ENCODE data around the gene RABEP1. TPM values are rescaled to one million over a fixed set of nuclear protein-coding genes. Genes with fewer than 3 reads are reported as not detected.
"Not testable (repeated sequence)": the region's sequence is repeated elsewhere in the genome, so short reads cannot be mapped to it uniquely, and the experiment has no call there.

RABEP1 gene
- total RNA-seq, 1 donor from 2014 or later, result 57.3 TPM

DNA sequence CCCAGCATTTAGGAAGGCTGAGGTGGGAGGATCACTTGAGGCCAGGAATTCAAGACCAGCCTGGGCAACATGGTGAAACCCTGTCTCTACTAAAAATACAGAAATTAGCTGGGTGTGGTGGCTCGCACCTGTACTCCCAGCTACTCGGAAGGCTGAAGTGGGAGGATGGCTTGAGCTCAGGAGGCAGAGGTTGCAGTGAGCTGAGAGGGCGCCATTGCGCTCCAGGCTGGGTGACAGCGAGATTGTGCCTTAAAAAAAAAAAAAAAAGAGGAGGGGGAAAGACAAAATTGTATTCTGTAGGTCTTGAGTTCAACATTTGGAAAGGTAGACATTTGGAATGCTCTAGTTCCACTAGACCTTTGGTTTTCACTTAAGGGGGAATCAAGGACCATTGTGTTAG, 149.2 kb downstream of the RABEP1 start:
- not testable (repeated sequence) for DNase-seq, H3K4me3 Mint-ChIP-seq, H3K27ac Mint-ChIP-seq, H3K9me3 Mint-ChIP-seq, H3K27me3 Mint-ChIP-seq
- Mint-ChIP-seq H3K36me3 (ENCODE audit: low read depth) (peaks cover 74% of the 10 kb centered on the region), H3K4me1 (peaks cover 14% of the 10 kb centered on the region)
- intact Hi-C loops (cut with micrococcal nuclease), result loop anchor here (10.0 kb wide), 2 partner anchors 146 to 186 kb away; partner anchors contain the start of gene RABEP1

DNA sequence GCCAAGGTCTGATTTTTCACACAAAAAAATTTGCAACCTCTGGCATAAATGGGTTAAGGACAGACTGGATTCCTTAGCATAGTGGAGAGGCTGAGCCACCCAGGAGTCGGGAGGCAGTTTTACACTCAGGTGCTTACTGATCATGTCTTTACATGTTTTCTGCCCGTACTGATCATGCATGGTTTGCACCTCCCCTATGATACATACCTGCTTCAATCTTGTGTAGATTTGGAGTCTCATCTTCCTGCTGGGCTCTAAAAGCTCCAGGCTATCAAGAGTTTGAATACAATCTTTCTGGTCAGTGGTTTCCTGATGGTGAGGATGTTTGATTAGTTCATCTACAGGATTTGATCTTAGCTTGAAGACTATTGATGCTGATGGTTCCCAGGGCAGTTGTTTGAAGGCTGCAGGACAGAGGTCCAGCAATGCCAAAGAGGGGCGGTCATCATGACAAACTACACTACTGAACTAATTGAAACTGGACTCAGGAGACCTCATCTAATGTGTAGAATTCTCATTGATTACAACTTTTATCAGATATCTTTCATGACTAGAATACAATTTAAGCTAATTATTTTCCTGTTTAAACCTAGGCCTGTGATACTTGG, 150.0 kb downstream of the RABEP1 start:
- Mint-ChIP-seq H3K27me3 (no peaks in the 10 kb centered on the region), H3K9me3 (no peaks in the 10 kb centered on the region), H3K4me1 (peaks cover 21% of the 10 kb centered on the region), H3K36me3 (ENCODE audit: low read depth) (peaks cover 81% of the 10 kb centered on the region), H3K4me3 (no peak overlapping the region), H3K27ac (peak overlapping the region; percentile 34)
- intact Hi-C loops (cut with micrococcal nuclease), result loop anchor here (10.0 kb wide), 2 partner anchors 147 to 187 kb away; partner anchors contain the start of gene RABEP1
- DNase-seq, result no peak

- Mint-ChIP-seq H3K36me3 (ENCODE audit: low read depth) (peaks cover 73% of the 10 kb centered on the region), H3K27ac (no peak overlapping the region), H3K27me3 (no peaks in the 10 kb centered on the region), H3K9me3 (no peaks in the 10 kb centered on the region), H3K4me3 (no peak overlapping the region), H3K4me1 (peaks cover 34% of the 10 kb centered on the region)
- intact Hi-C loops (cut with micrococcal nuclease), result loop anchor here (10.0 kb wide), 2 partner anchors 150 to 190 kb away; partner anchors contain the start of gene RABEP1
- no peak for DNase-seq
Observed at GRCh38 chr17:5434984-5435383, 152.9 kb downstream of the RABEP1 start.

Other genes with a start within 250 kb of the RABEP1 start
- gene SLC52A1, start 246.9 kb upstream of the RABEP1 start, total RNA-seq, result 0.14 TPM in 2 replicates
- 1.9 and 2.6 TPM in 2 replicates for gene ZFP3, start 203.8 kb upstream of the RABEP1 start, total RNA-seq
- gene ZNF232, start 170.4 kb upstream of the RABEP1 start, total RNA-seq, result 17.4 and 19.8 TPM in 2 replicates
- 0.02 TPM in 2 replicates for gene USP6, start 166.3 kb upstream of the RABEP1 start, total RNA-seq
- gene ZNF594, start 90.4 kb upstream of the RABEP1 start, total RNA-seq, result 10.1 and 12.1 TPM in 2 replicates
- not detected in 2 replicates for gene SCIMP, start 47.4 kb upstream of the RABEP1 start, total RNA-seq
- 164 and 168 TPM in 2 replicates for gene NUP88, start 137.4 kb downstream of the RABEP1 start, total RNA-seq
- gene RPAIN, start 137.9 kb downstream of the RABEP1 start, total RNA-seq, result 63.2 and 64.7 TPM in 2 replicates
- 451 TPM in 2 replicates for gene C1QBP, start 156.9 kb downstream of the RABEP1 start, total RNA-seq
- 41.2 and 41.7 TPM in 2 replicates for gene DHX33, start 186.7 kb downstream of the RABEP1 start, total RNA-seq
- 64.3 and 69.8 TPM in 2 replicates for gene DERL2, start 203.9 kb downstream of the RABEP1 start, total RNA-seq
- gene MIS12, start 204.3 kb downstream of the RABEP1 start, total RNA-seq, result 37.8 and 39.2 TPM in 2 replicates

Data from activated CD4-positive, alpha-beta T cell treated with anti-CD3 and anti-CD28 coated beads, Interleukin-2, amount 10 ng/mL, durations not matched to agents 24 days and 14 days (primary cell).